ENCODE results near the gene LAMTOR1. TPM values are rescaled to one million over a fixed set of nuclear protein-coding genes. Genes with fewer than 3 reads are reported as not detected.

LAMTOR1 gene
- total and polyA plus RNA-seq, 10 of the 15 experiments (the other 5 are each of a cell fraction or from before 2014, with no cell fraction given) = 58.8 to 141 (median 110) TPM

GRCh38 chr11:72112143-72112977, 9.3 kb upstream of the LAMTOR1 start, which contains the start of gene ANAPC15 (continued):
- peak; percentile 7 for TF ChIP-seq USF1 (IDR thresholded peaks at IDR 0.05; ENCODE audit: borderline replicate concordance, extremely low read length, insufficient read depth, low read depth, low read length)
- peak; percentile 87 for TF ChIP-seq E2F4 (IDR thresholded peaks at IDR 0.05; ENCODE audit: low read depth, low read length)
- TF ChIP-seq MEF2B (IDR thresholded peaks at IDR 0.05; ENCODE audit: partially characterized antibody, poor library complexity, severe bottlenecking) = no peak
- peak; percentile 91 for TF ChIP-seq KLF5 (IDR thresholded peaks at IDR 0.05; ENCODE audit: partially characterized antibody)
- TF ChIP-seq IKZF2 (IDR thresholded peaks at IDR 0.05) = no peak
- peak; percentile 95 for TF ChIP-seq POLR2AphosphoS5 (IDR thresholded peaks at IDR 0.05; ENCODE audit: low read length)
- no peak for TF ChIP-seq MTA3 (IDR thresholded peaks at IDR 0.05; ENCODE audit: borderline replicate concordance, low read length)
- TF ChIP-seq ZNF622 (IDR thresholded peaks at IDR 0.05) = no peak
- TF ChIP-seq NR2C2 (IDR thresholded peaks at IDR 0.05; ENCODE audit: borderline replicate concordance, control insufficient read depth, insufficient read length, low read depth) = peak; percentile 91
- no peak for TF ChIP-seq CHD1 (IDR thresholded peaks at IDR 0.05; ENCODE audit: low read depth, low read length)
- TF ChIP-seq SPI1 (IDR thresholded peaks at IDR 0.05; ENCODE audit: borderline replicate concordance, insufficient read depth, low read depth, low read length) = peak; percentile 80
- peak; percentile 96 for TF ChIP-seq PML (IDR thresholded peaks at IDR 0.05; ENCODE audit: low read length)
- no peak for TF ChIP-seq FOXM1 (IDR thresholded peaks at IDR 0.05; ENCODE audit: low read depth, low read length)
- TF ChIP-seq HDAC6 (IDR thresholded peaks at IDR 0.05; ENCODE audit: unreplicated experiment) = no peak
- TF ChIP-seq HDAC2 (IDR thresholded peaks at IDR 0.05) = no peak
- no peak for TF ChIP-seq HSF1 (IDR thresholded peaks at IDR 0.05; ENCODE audit: low read depth, low read length)
- TF ChIP-seq NR2F1 (conservative IDR thresholded peaks at IDR 0.05) = peak; percentile 89
- TF ChIP-seq EP300 (IDR thresholded peaks at IDR 0.05; ENCODE audit: borderline replicate concordance in 1 of 2, control insufficient read depth in 1 of 2, low read depth in 2 of 2, low read length in 2 of 2) = no peak
- TF ChIP-seq GATAD2B (conservative IDR thresholded peaks at IDR 0.05; ENCODE audit: low read depth) = no peak
- TF ChIP-seq SIN3A (IDR thresholded peaks at IDR 0.05; ENCODE audit: low read depth, low read length) = no peak; the same call in 1 of the 2 replicates
- no peak for TF ChIP-seq LARP7 (IDR thresholded peaks at IDR 0.05)
- peak; percentile 57; the same call in 1 of the 2 replicates for TF ChIP-seq RELB (IDR thresholded peaks at IDR 0.05; ENCODE audit: low read depth)
- no peak for TF ChIP-seq BCL3 (IDR thresholded peaks at IDR 0.05; ENCODE audit: borderline replicate concordance, insufficient read depth, low read depth, low read length, poor library complexity, severe bottlenecking)
